NAMALWA (cell line): Measurements from ENCODE around the gene FAM219B.
"Not testable (repeated sequence)": the region's sequence is repeated elsewhere in the genome, so short reads cannot be mapped to it uniquely, and the experiment has no call there.

Source experiments
- DNase-seq: peaks from one replicate; pipeline ENCODE4 v3.0.0-alpha.2; 2015; ENCODE audit warnings: low spot score

Gene FAM219B

GRCh38 chr15:74902295-74903075 is 4.2 kb downstream of the FAM219B start:
- DNase-seq: no peak

GRCh38 chr15:74901612-74902063 is 5.0 kb downstream of the FAM219B start:
- peak; percentile 84 for DNase-seq

- DNase-seq: no peak
These were observed 9.3 kb downstream of the FAM219B start for GRCh38 chr15:74897300-74897701.

GRCh38 chr15:74896316-74896715 is 10.3 kb downstream of the FAM219B start:
- no peak for DNase-seq

- DNase-seq: no peak
These were observed 10.8 kb downstream of the FAM219B start for GRCh38 chr15:74895830-74896229.

- DNase-seq: not testable (repeated sequence)
These were observed 12.3 kb downstream of the FAM219B start for GRCh38 chr15:74894383-74894782.

GRCh38 chr15:74893627-74894026 is 13.0 kb downstream of the FAM219B start:
- no peak for DNase-seq

- no peak for DNase-seq
These were observed 13.7 kb downstream of the FAM219B start for GRCh38 chr15:74892931-74893330.

- no peak for DNase-seq
These were observed 14.3 kb downstream of the FAM219B start for GRCh38 chr15:74892313-74892712.

- no peak for DNase-seq
These were observed 15.2 kb downstream of the FAM219B start for GRCh38 chr15:74891469-74891868.

GRCh38 chr15:74890665-74890960 is 16.0 kb downstream of the FAM219B start:
- DNase-seq: no peak

- peak; percentile 92 for DNase-seq
These were observed 16.6 kb downstream of the FAM219B start, which contains the start of gene MPI for GRCh38 chr15:74889883-74890664. MPI (plus strand) TSS chr15:74890042; CDS start chr15:74890074, 32 bp downstream.

GRCh38 chr15:74889390-74889882 is 17.2 kb downstream of the FAM219B start:
- DNase-seq: no peak

GRCh38 chr15:74888716-74889115 is 17.9 kb downstream of the FAM219B start:
- no peak for DNase-seq

- not testable (repeated sequence) for DNase-seq
These were observed 19.0 kb downstream of the FAM219B start for GRCh38 chr15:74887537-74888193.

- DNase-seq: no peak
These were observed 21.2 kb downstream of the FAM219B start for GRCh38 chr15:74885461-74885860.

- no peak for DNase-seq
These were observed 22.0 kb downstream of the FAM219B start for GRCh38 chr15:74884428-74885223.

- DNase-seq: no peak
These were observed 24.1 kb downstream of the FAM219B start for GRCh38 chr15:74882528-74882927.

- no peak for DNase-seq
These were observed 28.4 kb downstream of the FAM219B start for GRCh38 chr15:74878273-74878672.

- peak; percentile 55 for DNase-seq
These were observed 32.8 kb downstream of the FAM219B start for GRCh38 chr15:74873756-74874424.
